ENCODE measurements around the gene SELENOF. TPM values are rescaled to one million over a fixed set of nuclear protein-coding genes. Genes with fewer than 3 reads are reported as not detected.
"Not testable (repeated sequence)": the region's sequence is repeated elsewhere in the genome, so short reads cannot be mapped to it uniquely, and the experiment has no call there.

The SELENOF gene
- total RNA-seq, 3 donors from 2014 or later: 109 to 215 (median 162) TPM

- no peak for TF ChIP-seq POLR2AphosphoS5 (IDR thresholded peaks at IDR 0.05)
- TF ChIP-seq POLR2A (IDR thresholded peaks at IDR 0.05): no peak
- no peak for TF ChIP-seq CTCF (IDR thresholded peaks at IDR 0.05)
- no peak overlapping the region for H3K4me3 ChIP-seq
- H3K27me3 ChIP-seq: no peaks in the 10 kb centered on the region
- H3K27ac ChIP-seq: no peak overlapping the region
- no peaks in the 10 kb centered on the region for H3K4me1 ChIP-seq
- intact Hi-C loops (cut with DNase I; ENCODE audit: low total_unique reads): no loop called here
- H3K9me3 ChIP-seq: no peaks in the 10 kb centered on the region
- no peak for DNase-seq (ENCODE audit: low spot score in 2 of 2)
- H3K36me3 ChIP-seq: no peaks in the 10 kb centered on the region
Observed at GRCh38 chr1:86868477-86868876, 45.4 kb downstream of the SELENOF start.

- H3K36me3 ChIP-seq; H3K27ac ChIP-seq; H3K4me1 ChIP-seq; H3K9me3 ChIP-seq; H3K27me3 ChIP-seq; intact Hi-C loops (cut with DNase I; ENCODE audit: low total_unique reads); H3K4me3 ChIP-seq; DNase-seq (ENCODE audit: low spot score in 2 of 2): not testable (repeated sequence)
Observed at GRCh38 chr1:86867278-86867677, 46.6 kb downstream of the SELENOF start.

- TF ChIP-seq CTCF (IDR thresholded peaks at IDR 0.05) (no peak), POLR2AphosphoS5 (IDR thresholded peaks at IDR 0.05) (no peak), POLR2A (IDR thresholded peaks at IDR 0.05) (no peak)
- intact Hi-C loops (cut with DNase I; ENCODE audit: low total_unique reads): no loop called here
- no peaks in the 10 kb centered on the region for H3K27me3 ChIP-seq
Observed at GRCh38 chr1:86866665-86867064, 47.3 kb downstream of the SELENOF start.

GRCh38 chr1:86865973-86866637 lies 47.8 kb downstream of the SELENOF start:
- H3K4me1 ChIP-seq: no peaks in the 10 kb centered on the region
- no peaks in the 10 kb centered on the region for H3K9me3 ChIP-seq
- H3K27ac ChIP-seq: no peak overlapping the region
- TF ChIP-seq POLR2A (IDR thresholded peaks at IDR 0.05) (no peak), CTCF (IDR thresholded peaks at IDR 0.05) (no peak), POLR2AphosphoS5 (IDR thresholded peaks at IDR 0.05) (no peak)
- DNase-seq (ENCODE audit: low spot score in 2 of 2): no peak
- no peak overlapping the region for H3K4me3 ChIP-seq
- no peaks in the 10 kb centered on the region for H3K27me3 ChIP-seq
- no peaks in the 10 kb centered on the region for H3K36me3 ChIP-seq
- intact Hi-C loops (cut with DNase I; ENCODE audit: low total_unique reads): no loop called here

More at GRCh38 chr1:86866665-86867064, 47.3 kb downstream of the SELENOF start:
- no peak for DNase-seq (ENCODE audit: low spot score in 2 of 2)
- H3K4me3 ChIP-seq: no peak overlapping the region
- H3K4me1 ChIP-seq: no peaks in the 10 kb centered on the region
- H3K9me3 ChIP-seq: no peaks in the 10 kb centered on the region
- H3K36me3 ChIP-seq: no peaks in the 10 kb centered on the region
- H3K27ac ChIP-seq: no peak overlapping the region

GRCh38 chr1:86862920-86863319 lies 51.0 kb downstream of the SELENOF start:
- H3K4me3 ChIP-seq: no peak overlapping the region
- H3K4me1 ChIP-seq: no peaks in the 10 kb centered on the region
- H3K27me3 ChIP-seq: no peaks in the 10 kb centered on the region
- DNase-seq (ENCODE audit: low spot score in 2 of 2): no peak
- H3K27ac ChIP-seq: no peak overlapping the region
- TF ChIP-seq CTCF (IDR thresholded peaks at IDR 0.05) (no peak), POLR2AphosphoS5 (IDR thresholded peaks at IDR 0.05) (no peak), POLR2A (IDR thresholded peaks at IDR 0.05) (no peak)
- H3K36me3 ChIP-seq: no peaks in the 10 kb centered on the region
- intact Hi-C loops (cut with DNase I; ENCODE audit: low total_unique reads): no loop called here
- H3K9me3 ChIP-seq: no peaks in the 10 kb centered on the region

Data from breast epithelium (tissue), 4 donors.